ENCODE measurements around the gene SPATS2L.

Gene SPATS2L

GRCh38 chr2:200523158-200523557 lies 216.7 kb downstream of the SPATS2L start:
- H3F3A ChIP-seq (ENCODE audit: control insufficient read depth, insufficient read depth): no peaks in the 10 kb centered on the region
- H3K27me3 ChIP-seq (ENCODE audit: control insufficient read depth, low read length): no peaks in the 10 kb centered on the region
- H3K36me3 ChIP-seq (ENCODE audit: control insufficient read depth, low read length): peaks cover 9% of the 10 kb centered on the region
- TF ChIP-seq EZH2phosphoT487 (IDR thresholded peaks at IDR 0.05; ENCODE audit: borderline replicate concordance, low read length): no peak
- no peak for TF ChIP-seq CTCF (IDR thresholded peaks at IDR 0.05; ENCODE audit: low read depth, low read length, poor library complexity, severe bottlenecking)
- H3K27ac ChIP-seq (ENCODE audit: low read depth, low read length): no peak overlapping the region
- H3K4me3 ChIP-seq (ENCODE audit: low read length): no peak overlapping the region
- H3K4me1 ChIP-seq (ENCODE audit: control insufficient read depth, low read length): peaks cover 23% of the 10 kb centered on the region
- no peaks in the 10 kb centered on the region for H3K9me2 ChIP-seq (replicated peaks; ENCODE audit: control insufficient read depth, low read length)
- no peaks in the 10 kb centered on the region for H4K20me1 ChIP-seq (ENCODE audit: control insufficient read depth, insufficient read depth, low read depth, low read length)
- H3K4me2 ChIP-seq (ENCODE audit: low read length): no peak overlapping the region
- peaks cover 20% of the 10 kb centered on the region for H3K79me2 ChIP-seq (ENCODE audit: control insufficient read depth, low read length)
- H3K9me3 ChIP-seq (ENCODE audit: control insufficient read depth, insufficient read depth, low read length): no peaks in the 10 kb centered on the region

- peaks cover 25% of the 10 kb centered on the region for H3K79me2 ChIP-seq (ENCODE audit: control insufficient read depth, low read length)
Measured at GRCh38 chr2:200523604-200524003, 217.1 kb downstream of the SPATS2L start.

GRCh38 chr2:200525066-200525465 lies 218.6 kb downstream of the SPATS2L start:
- Histone ChIP-seq H3K36me3 (ENCODE audit: control insufficient read depth, low read length) (peaks cover 13% of the 10 kb centered on the region), H3K4me2 (ENCODE audit: low read length) (peak overlapping the region; percentile 95), H3K4me3 (ENCODE audit: low read length) (peak overlapping the region; percentile 98), H3K27me3 (ENCODE audit: control insufficient read depth, low read length) (no peaks in the 10 kb centered on the region), H3K9me3 (ENCODE audit: control insufficient read depth, insufficient read depth, low read length) (no peaks in the 10 kb centered on the region), H3K79me2 (ENCODE audit: control insufficient read depth, low read length) (peaks cover 39% of the 10 kb centered on the region), H3K9me2 (replicated peaks; ENCODE audit: control insufficient read depth, low read length) (no peaks in the 10 kb centered on the region), H4K20me1 (ENCODE audit: control insufficient read depth, insufficient read depth, low read depth, low read length) (no peaks in the 10 kb centered on the region), H3F3A (ENCODE audit: control insufficient read depth, insufficient read depth) (no peaks in the 10 kb centered on the region), H3K27ac (ENCODE audit: low read depth, low read length) (no peak overlapping the region), H3K4me1 (ENCODE audit: control insufficient read depth, low read length) (peaks cover 27% of the 10 kb centered on the region)
- no peak for TF ChIP-seq EZH2phosphoT487 (IDR thresholded peaks at IDR 0.05; ENCODE audit: borderline replicate concordance, low read length)
- no peak for TF ChIP-seq CTCF (IDR thresholded peaks at IDR 0.05; ENCODE audit: low read depth, low read length, poor library complexity, severe bottlenecking)

More at GRCh38 chr2:200523604-200524003, 217.1 kb downstream of the SPATS2L start:
- H3K4me2 ChIP-seq (ENCODE audit: low read length): no peak overlapping the region
- no peak for TF ChIP-seq EZH2phosphoT487 (IDR thresholded peaks at IDR 0.05; ENCODE audit: borderline replicate concordance, low read length)
- TF ChIP-seq CTCF (IDR thresholded peaks at IDR 0.05; ENCODE audit: low read depth, low read length, poor library complexity, severe bottlenecking): no peak
- no peak overlapping the region for H3K27ac ChIP-seq (ENCODE audit: low read depth, low read length)
- H4K20me1 ChIP-seq (ENCODE audit: control insufficient read depth, insufficient read depth, low read depth, low read length): no peaks in the 10 kb centered on the region
- H3F3A ChIP-seq (ENCODE audit: control insufficient read depth, insufficient read depth): no peaks in the 10 kb centered on the region
- H3K4me1 ChIP-seq (ENCODE audit: control insufficient read depth, low read length): peaks cover 27% of the 10 kb centered on the region
- H3K36me3 ChIP-seq (ENCODE audit: control insufficient read depth, low read length): peaks cover 13% of the 10 kb centered on the region
- no peak overlapping the region for H3K4me3 ChIP-seq (ENCODE audit: low read length)
- H3K27me3 ChIP-seq (ENCODE audit: control insufficient read depth, low read length): no peaks in the 10 kb centered on the region
- H3K9me3 ChIP-seq (ENCODE audit: control insufficient read depth, insufficient read depth, low read length): no peaks in the 10 kb centered on the region
- no peaks in the 10 kb centered on the region for H3K9me2 ChIP-seq (replicated peaks; ENCODE audit: control insufficient read depth, low read length)
